C4-2B (cell line): ENCODE results near the gene URB1.

Experiments
- ZFX ChIP-seq: fragments of 450-650 bp; IDR thresholded peaks from 2 replicates; pipeline ENCODE4 v1.6.1; 2017
- TF ChIP-seq, protein P1 (sequence below): fragments of 450-650 bp; conservative IDR thresholded peaks from 2 replicates; pipeline ENCODE4 v1.5.1; 2017; ENCODE audit warnings: mild to moderate bottlenecking

DNA sequence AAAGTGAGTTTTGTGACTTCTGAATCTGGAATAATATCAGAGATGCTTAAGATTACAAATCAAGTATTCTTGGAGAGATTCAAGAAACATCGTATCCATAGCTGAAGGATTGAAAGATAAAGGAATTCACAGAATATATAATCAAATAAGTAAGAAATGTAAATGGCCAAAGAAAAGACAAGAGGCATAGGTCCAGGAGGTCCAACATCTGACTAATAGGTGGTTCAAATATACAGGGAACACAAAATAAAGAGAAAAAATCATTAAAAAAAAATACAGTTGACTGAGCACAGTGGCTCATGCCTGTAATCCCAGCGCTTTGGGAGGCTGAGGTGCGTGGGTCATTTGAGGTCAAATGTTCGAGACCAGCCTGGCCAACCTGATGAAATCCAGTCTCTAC is 107.3 kb downstream of the URB1 start:
- TF ChIP-seq, protein P1, sequence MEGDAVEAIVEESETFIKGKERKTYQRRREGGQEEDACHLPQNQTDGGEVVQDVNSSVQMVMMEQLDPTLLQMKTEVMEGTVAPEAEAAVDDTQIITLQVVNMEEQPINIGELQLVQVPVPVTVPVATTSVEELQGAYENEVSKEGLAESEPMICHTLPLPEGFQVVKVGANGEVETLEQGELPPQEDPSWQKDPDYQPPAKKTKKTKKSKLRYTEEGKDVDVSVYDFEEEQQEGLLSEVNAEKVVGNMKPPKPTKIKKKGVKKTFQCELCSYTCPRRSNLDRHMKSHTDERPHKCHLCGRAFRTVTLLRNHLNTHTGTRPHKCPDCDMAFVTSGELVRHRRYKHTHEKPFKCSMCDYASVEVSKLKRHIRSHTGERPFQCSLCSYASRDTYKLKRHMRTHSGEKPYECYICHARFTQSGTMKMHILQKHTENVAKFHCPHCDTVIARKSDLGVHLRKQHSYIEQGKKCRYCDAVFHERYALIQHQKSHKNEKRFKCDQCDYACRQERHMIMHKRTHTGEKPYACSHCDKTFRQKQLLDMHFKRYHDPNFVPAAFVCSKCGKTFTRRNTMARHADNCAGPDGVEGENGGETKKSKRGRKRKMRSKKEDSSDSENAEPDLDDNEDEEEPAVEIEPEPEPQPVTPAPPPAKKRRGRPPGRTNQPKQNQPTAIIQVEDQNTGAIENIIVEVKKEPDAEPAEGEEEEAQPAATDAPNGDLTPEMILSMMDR = no peak
- no peak for TF ChIP-seq ZFX
